HG03469 (cell line): ENCODE measurements around the gene TCHP.

Source experiments
- ATAC-seq: cut with Tn5 transposase; IDR thresholded peaks from one replicate; pipeline ENCODE4 v1.9.1; 2021; ENCODE audit warnings: mild to moderate bottlenecking, moderate library complexity, moderate number of reproducible peaks; ENCODE audit not compliant: unreplicated experiment

The TCHP gene

GRCh38 chr12:109931143-109931542 is 31.1 kb downstream of the TCHP start:
- ATAC-seq: no peak

GRCh38 chr12:109932878-109933503 is 32.9 kb downstream of the TCHP start:
- ATAC-seq: no peak

- ATAC-seq: no peak
Measured at GRCh38 chr12:109934026-109934425, 34.0 kb downstream of the TCHP start.

- ATAC-seq: no peak
Measured at GRCh38 chr12:109937371-109937770, 37.3 kb downstream of the TCHP start.

GRCh38 chr12:109938947-109939346 is 38.9 kb downstream of the TCHP start:
- no peak for ATAC-seq

- ATAC-seq: no peak
Measured at GRCh38 chr12:109939504-109939903, 39.4 kb downstream of the TCHP start.

GRCh38 chr12:109940339-109940923 is 40.4 kb downstream of the TCHP start:
- no peak for ATAC-seq

GRCh38 chr12:109943811-109944210 is 43.7 kb downstream of the TCHP start:
- ATAC-seq: no peak

GRCh38 chr12:109944561-109945359 is 44.7 kb downstream of the TCHP start:
- ATAC-seq: no peak

GRCh38 chr12:109946505-109946904 is 46.4 kb downstream of the TCHP start:
- ATAC-seq: no peak

- no peak for ATAC-seq
Measured at GRCh38 chr12:109946913-109947312, 46.8 kb downstream of the TCHP start.

GRCh38 chr12:109947521-109947920 is 47.4 kb downstream of the TCHP start:
- ATAC-seq: no peak

GRCh38 chr12:109948368-109948767 is 48.3 kb downstream of the TCHP start:
- ATAC-seq: no peak

- ATAC-seq: no peak
Measured at GRCh38 chr12:109949089-109949488, 49.0 kb downstream of the TCHP start.

GRCh38 chr12:109950625-109951024 is 50.6 kb downstream of the TCHP start:
- no peak for ATAC-seq

- ATAC-seq: no peak
Measured at GRCh38 chr12:109951136-109951535, 51.1 kb downstream of the TCHP start.

GRCh38 chr12:109951751-109952150 is 51.7 kb downstream of the TCHP start:
- no peak for ATAC-seq

GRCh38 chr12:109952160-109952858 is 52.2 kb downstream of the TCHP start:
- no peak for ATAC-seq

GRCh38 chr12:109952873-109953272 is 52.8 kb downstream of the TCHP start:
- no peak for ATAC-seq

- no peak for ATAC-seq
Measured at GRCh38 chr12:109953656-109954055, 53.6 kb downstream of the TCHP start.

GRCh38 chr12:109958374-109958773 is 58.3 kb downstream of the TCHP start:
- no peak for ATAC-seq
